NCI-H2227 (cell line): ENCODE data around the gene CDH4.

Source experiments
- DNase-seq: peaks from one replicate; lab custom pipeline; 2025; ENCODE audit not compliant: unreplicated experiment; lab: John Stamatoyannopoulos, UW

The CDH4 gene

DNA sequence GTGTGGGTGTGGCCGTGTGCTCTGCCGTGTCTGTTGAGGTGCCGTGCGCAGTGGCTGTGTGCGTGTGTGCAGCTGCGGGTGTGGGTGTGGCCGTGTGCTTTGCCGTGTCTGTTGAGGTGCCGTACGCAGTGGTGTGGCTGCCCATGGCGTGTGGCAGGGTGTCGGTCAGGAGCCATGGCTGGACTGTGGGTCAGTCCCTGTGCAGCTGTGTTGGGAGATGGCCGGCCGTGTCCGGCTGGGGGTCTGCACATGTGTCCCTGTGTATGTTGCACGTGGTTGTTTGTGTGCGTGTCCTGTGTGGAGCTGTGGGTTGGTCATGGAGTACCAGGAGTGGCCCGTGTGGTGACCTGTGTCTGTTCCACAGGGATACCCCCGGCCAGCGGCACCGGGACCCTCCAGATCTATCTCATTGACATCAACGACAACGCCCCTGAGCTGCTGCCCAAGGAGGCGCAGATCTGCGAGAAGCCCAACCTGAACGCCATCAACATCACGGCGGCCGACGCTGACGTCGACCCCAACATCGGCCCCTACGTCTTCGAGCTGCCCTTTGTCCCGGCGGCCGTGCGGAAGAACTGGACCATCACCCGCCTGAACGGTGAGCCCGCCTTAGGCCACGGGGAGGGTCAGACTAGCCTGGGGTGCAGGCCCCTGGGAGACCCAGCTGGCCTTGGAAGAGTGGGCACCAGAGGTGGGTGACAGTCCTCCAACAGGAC lies 675.9 kb downstream of the CDH4 start:
- DNase-seq = no peak

DNA sequence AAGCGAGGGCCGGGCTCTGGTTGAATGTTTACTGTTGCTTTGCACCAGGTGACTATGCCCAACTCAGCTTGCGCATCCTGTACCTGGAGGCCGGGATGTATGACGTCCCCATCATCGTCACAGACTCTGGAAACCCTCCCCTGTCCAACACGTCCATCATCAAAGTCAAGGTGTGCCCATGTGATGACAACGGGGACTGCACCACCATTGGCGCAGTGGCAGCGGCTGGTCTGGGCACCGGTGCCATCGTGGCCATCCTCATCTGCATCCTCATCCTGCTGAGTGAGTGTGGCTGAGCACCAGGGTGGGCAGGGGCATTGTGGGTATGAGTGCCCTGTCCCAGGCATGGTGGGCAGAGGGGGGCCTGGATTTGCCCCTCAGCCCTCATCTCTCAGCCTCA lies 677.5 kb downstream of the CDH4 start:
- DNase-seq = no peak

DNA sequence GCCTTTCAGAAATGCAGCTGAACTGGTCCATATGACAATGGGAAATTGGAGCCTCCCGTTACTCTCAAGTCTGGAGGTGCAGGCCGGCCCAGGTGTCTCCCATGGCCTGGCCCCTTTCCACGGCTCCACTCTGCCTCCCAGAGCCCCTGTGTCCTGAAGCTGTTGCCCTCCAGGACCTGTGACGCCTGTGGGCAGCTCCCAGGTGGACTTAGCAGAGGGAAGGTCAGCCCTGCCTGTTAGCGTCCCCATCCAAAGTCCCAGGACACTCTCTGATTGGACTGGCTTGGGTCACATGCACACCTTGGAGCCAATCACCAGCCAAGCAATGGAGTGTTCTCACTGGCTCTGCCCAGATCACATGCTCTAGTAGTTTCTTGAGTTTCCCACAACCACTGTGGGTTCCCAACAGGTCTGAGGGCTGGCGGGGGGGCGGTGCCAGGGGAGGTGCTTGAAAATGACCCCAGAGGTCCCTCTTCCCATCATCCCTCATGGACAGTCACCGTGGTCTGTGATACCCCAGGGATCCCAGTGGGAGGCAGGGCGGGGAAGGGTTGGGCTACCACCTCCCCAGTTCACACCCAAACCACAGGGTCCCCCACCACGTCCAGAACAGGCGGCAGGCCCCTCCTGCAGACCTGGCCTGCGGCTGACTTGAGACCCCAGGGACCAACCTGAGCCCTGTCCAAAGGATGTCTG lies 678.1 kb downstream of the CDH4 start:
- no peak for DNase-seq

DNA sequence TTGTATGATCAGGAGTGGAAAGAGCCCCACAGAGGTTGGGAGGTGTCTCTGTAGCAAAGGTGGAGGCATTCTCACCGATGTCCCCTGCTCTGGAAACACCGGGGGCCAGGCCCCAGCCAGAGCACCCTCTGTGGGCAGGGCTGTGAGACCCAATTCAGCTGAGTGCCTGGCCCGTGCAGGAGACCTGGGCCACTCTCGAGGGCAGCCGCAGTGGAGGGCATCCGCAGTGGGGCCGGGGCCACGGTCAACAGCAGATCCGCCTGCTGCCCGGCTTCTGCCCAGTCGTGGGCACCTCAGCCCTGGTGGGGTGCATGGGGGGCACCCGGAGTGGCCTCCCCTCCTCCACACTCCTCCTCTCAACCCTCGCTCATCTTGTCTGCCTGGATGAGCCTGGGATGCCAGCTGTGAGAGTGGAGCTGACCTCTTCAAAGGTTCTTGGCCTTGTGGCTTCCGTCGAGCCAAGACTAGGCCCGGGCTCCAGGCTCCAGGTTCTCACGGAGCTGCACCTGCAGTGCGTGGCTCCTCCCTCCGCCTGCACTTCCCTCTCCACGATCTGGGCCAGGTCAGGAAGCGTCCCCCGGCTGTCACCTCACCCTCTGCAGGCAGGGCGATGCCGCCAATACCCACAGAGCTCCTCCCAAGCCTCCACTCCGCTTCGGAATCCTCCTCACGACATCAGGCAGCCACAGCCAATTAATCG lies 678.9 kb downstream of the CDH4 start:
- no peak for DNase-seq

DNA sequence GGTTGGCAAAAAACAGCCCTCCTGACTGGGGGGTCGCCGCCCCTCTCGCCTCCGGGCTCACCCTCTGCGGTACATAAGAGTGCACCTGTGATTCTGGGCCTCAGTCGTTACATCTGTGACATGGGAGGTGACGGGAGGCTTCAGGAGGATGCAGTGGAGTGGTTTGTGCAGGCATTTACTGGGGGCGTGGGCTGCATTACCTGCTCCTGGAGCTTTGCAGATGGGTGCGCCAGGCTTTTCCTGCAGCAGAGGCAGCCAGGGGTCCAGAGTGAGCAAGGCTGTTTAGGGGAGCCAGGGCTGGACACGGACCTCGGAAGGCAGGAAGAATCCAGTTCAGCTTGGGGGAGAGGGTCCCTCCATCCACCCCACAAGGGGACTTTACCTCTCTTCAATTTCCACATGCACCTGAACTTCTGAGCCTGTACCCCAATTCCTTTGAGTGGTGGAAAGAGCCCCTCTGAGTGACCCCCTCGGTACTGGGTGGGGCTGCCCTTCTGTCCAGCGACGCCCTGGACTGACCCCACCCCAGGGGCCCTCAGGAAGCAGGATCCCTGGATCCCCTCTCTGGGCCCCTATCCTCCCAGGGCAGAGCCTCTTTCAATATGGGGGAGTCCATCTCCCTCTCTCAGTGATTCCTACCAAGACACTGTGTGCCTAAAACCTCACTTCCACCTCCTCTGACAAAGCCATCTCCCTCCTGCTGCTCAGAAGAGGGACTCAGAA lies 679.6 kb downstream of the CDH4 start:
- DNase-seq = no peak

DNA sequence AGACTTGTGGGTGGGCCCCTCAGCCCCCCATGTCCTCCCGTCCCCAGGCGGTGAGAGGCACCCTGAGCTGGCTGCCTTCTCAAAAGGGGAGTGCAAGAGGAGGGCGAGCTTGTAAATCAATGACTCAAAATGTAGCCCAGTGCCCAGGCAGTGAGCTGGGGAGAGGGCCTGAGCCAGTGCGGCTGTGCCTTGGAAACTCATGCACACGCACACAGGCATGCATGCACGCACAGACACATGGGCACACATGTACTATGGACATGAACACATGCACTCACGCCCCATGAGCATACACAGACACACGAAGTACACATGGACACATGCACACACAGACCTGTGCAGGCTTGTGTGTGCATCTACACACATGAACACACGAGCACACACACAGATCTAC lies 680.1 kb downstream of the CDH4 start:
- no peak for DNase-seq

DNA sequence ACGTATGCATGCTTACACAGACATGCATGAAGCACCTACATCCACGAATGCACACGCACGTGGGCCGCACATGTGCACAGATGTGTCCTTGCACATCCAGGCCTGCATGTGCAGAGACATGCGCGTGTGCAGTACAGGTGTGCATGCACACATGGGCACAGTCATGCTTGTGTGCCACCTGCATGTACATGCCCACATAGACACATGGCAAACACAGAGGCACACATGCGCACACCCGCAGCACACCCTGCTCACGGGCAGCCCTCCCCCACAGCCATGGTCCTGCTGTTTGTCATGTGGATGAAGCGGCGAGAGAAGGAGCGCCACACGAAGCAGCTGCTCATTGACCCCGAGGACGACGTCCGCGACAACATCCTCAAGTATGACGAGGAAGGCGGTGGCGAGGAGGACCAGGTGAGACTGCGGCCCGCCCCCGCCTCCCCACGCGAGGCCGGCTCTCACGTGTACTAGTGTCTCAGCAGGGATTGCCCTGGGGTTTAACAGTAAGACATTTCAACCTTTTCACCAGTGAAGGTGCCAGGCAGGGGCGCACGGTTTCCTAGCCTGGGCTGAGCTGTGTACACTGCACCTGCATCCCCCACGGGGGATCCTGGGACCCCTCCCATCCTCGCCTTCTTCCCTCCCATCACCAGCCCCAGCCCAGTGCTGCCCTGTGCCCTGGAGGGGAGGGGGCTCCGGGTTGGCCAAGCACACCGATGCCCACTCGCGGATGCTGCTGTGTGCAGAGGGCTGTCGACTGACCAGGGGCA lies 680.8 kb downstream of the CDH4 start:
- DNase-seq = no peak

DNA sequence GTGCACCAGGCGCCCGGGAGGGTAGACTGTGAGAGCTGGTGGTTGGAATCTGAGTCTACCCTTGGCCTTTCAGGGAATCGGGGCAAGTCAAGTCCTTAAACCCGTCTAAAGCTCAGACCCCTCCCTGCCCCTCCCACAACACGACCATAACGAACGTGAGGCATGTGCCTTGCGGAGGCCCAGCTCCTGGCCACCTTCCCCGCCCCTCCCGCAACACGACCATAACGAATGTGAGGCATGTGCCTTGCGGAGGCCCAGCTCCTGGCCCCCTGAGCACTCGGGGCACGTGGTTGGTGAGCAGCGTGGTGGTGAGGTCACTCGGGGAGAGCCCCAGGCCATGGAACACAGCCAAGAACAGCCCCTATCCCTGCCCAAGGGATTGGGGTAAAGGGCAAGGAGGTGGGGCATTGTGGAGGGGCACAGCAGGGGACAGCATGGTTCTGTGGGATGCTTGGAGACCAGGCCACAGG lies 681.5 kb downstream of the CDH4 start:
- no peak for DNase-seq

DNA sequence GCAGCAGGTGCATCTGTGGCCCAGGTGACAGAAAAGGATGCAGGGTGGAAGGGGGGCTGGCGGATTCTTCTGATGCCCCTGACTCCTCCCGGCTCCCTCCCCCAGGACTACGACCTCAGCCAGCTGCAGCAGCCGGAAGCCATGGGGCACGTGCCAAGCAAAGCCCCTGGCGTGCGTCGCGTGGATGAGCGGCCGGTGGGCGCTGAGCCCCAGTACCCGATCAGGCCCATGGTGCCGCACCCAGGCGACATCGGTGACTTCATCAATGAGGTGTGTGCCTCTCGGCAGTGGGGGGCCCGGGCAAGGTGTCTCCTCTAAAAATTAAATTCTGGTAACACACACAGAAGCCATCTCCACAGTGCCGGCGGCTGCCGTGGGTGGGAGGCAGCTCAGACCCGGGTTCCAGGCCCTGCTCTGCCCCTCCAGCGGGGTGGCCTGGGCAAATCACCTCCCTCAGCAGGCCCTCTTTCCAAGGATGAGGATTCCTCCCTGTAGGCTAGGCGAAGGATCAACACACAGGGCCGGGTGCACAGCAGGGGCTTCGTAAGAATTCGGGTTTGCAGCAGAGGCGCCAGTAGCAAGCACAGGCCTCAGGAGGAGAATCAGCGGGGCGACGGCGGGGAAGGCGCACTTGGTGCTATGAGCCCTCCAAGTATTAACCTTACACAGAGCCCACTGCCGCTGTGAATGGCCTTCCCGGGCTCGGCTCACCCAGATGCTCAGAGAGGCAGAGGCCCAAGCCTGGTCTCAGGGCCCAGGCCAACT lies 682.1 kb downstream of the CDH4 start:
- DNase-seq = no peak

DNA sequence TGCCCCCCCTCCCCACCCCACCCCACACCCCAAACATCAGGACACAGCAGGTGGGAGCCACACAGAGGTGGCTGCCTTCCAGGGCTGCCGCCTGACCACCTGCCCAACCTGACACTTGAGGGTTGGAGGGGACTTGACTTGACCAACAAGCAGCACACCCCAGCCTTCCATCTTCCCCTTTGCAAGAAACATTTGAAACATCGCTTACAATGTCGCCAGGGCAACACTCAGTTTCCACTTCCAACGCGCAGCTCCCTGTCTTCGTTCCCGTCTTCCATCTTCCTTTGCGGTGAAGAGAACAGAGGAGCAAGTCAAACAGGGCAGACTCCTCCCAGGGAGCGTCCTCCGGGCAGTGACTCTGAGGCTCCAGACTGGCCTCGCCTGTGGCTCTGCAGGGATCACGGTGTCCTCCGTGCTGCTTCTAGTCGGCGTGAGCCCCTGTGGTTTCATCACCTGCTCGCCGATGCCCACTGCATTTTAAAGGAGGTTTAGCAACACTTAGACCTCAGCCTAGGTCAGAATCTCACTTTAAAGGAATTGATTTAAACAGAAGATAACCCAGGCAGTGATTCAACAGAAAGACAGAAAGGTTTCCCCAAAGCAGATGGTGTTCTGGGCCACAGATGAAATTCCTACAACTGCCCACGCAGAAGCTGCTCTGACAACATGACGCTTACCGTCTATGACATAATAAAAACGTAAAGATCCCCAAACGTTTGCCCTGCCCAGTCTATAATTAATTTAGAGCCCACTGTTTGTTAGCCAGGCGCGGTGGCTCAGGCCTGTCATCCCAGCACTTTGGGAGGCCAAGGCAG lies 682.9 kb downstream of the CDH4 start:
- DNase-seq = no peak

DNA sequence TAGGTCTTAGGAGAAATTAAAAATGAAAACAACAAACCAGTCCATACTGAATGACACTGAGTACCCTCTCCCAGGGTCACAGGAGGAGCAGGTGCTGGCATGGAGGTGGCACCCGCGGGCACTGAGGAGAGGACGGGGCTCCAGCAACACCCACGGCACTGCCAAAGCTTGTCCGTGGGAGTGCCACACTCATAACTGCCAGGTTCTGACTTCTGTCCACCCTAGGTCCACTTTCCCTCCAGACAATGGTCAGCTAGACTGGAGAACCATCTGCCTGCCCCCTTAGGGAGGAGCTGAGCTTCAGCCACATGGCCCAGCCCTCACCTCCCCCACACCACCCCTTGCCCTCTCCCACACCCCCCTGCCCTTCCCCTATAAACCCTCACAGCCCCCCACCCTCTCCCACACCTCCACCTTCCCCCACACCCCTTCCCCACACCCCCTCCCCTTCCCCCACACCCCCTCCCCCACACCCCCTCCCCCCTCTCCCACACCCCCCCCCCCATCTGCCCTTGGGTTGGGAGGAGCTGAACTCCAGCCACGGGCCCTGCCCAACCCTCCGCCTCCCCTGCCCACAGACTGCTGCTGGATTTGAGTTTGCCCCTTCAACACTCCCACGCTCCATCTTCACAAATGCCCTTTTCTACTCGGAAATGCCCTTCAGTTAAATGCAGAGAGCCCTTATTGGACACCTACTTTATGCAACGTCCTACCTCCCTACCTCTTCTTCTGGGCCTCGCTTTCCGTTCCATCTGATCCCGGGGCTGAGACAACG lies 684.1 kb downstream of the CDH4 start:
- DNase-seq = no peak

DNA sequence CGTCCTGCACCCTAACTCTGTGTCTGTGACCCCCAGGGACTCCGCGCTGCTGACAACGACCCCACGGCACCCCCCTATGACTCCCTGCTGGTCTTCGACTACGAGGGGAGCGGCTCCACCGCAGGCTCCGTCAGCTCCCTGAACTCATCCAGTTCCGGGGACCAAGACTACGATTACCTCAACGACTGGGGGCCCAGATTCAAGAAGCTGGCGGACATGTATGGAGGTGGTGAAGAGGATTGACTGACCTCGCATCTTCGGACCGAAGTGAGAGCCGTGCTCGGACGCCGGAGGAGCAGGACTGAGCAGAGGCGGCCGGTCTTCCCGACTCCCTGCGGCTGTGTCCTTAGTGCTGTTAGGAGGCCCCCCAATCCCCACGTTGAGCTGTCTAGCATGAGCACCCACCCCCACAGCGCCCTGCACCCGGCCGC lies 684.7 kb downstream of the CDH4 start:
- DNase-seq = no peak

DNA sequence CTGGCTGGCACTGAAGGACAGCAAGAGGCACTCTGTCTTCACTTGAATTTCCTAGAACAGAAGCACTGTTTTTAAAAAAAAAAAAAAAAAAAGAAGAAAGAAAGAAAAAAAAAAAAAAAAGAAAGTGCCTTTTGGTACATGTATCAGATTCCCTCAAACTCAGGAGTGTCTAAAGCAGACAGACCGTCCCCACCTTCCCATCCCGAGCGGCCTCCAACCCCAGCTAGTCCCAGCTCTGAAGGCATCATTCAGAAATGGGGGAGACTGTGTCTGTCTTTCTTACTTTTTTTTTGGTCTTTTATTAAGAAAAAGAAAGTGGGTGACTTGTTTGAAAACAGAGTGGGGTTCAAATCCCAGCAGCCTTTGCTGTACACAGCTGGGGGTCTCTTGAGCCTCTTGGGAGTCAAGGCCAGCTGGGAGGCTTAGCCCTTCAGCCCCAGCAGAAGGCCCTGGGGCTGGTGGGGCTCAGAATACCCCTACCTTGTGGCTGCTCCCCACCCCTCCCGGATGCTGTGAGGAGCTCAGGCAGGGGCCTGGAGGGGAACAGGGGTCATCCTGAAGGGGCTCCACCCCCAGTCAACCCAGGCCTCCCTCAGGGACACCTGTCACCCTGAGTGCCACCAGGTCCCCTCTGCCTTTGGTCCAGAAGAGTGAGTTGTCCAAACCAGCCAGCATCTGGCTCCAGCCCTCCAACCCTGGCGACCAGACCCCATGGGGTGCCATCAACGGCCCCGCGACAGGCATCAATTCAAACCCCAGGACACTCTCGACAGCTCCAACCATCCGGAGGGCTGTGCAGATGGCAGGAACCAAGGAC lies 685.3 kb downstream of the CDH4 start:
- DNase-seq = no peak

DNA sequence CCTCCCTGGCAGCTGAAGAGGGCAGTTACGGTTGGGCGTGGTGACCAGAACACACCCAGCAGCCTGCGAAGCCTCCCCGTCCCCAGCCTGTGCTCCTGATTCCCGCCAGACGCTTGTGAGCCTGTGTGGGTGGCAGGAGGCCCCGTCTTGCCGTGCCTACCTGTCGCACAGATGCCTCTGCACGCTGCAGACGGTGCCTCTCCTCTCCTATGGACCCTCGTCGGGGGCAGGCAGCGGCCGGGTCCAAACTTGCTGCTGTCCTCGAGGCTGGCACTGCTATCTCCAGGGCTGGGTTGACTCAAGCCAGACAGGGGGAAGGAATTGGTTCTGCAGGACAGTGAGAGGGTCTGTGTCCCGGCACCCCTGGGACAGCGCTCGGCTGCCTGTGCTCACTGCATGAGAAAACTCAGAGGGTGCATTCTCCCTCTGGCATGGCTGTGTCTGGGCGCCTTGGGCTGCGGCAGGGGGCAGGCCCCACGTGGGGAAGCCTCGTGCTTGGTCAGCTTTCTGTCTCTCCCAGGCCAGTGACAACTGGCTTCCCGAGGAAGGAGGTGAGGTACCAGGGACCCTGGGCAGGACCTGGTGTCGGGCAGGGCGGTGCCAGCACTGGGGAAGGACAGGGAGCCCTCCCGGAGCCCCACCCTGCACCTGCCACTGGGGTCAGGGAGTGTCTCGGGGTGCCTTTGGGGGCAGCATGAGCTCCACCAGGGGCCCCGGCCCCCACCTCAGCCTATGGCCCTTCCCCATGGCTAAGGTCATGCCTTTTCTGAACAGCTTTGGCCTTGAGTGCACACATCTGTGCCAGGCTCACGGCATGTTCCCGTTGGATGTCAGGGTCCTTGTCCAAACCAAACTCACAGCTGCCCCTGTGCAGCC lies 686.1 kb downstream of the CDH4 start:
- no peak for DNase-seq

DNA sequence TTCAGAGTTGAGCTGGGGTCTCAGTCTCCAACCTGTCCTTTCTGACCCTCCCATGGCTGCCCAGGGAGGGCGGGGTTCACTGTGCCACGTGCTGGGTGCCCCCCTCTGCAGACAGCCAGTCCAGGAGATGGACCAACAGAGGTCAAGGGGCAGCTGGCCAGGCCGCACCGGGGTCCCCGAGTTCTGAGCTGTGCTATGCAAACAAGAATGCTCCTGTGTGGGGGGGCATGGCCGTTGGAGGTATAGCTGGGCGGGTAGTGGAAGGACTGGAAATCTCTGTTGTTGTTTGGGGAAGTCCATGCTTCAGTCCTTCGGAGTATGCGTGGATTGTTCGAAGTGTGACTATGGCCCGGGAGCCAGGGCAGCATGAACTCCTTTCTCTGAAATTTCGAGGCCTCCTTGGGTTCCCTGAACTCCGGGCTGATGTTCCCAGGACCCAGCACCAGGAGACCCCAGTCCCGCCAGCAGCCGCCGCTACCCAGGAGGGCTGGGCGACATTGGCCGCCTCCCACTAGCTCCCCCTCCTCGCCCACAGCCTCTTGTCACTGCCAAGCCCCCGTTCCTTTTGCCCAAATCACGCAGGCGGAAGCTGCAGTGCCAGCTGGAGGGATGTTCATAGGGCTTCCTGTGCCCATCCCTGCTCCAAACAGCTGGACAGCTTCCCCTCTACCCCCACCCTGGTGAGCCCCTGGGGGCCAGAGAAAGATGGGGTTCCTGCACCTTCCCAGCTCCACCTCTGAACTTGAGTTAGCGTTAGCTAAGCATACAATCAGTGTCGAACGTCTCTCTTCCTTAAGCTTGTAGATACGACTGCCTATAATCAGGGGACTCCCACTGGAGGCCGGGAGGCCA lies 687.0 kb downstream of the CDH4 start:
- no peak for DNase-seq
